Common myeloid progenitor, CD34-positive (primary cell): ENCODE results near the gene PRAMEF10.
"Not testable (repeated sequence)": the region's sequence is repeated elsewhere in the genome, so short reads cannot be mapped to it uniquely, and the experiment has no call there.

Experiments
- CTCF ChIA-PET: fragments of 350-600 bp; sonication (Branson Sonifier 250); formaldehyde crosslinking; loops from one replicate; lab custom pipeline; 2021; ENCODE audit warnings: antibody characterized with exemption; lab: Charles Lee
- POLR2A ChIA-PET: fragments of 350-600 bp; sonication (Branson Sonifier 250); formaldehyde crosslinking; loops from one replicate; lab custom pipeline; 2021; ENCODE audit warnings: antibody characterized with exemption; lab: Charles Lee
- DNase-seq, 3 donors: peaks; one replicate each; pipeline versions ENCODE4 v3.0.0 to v3.0.0-alpha.2; 2013
- H3K27ac ChIP-seq, 2 experiments: 1 replicate in 1 of 2; 2 replicates in 1 of 2; pipeline ENCODE4 v1.7.0; 2013; ENCODE audit warnings: inconsistent platforms in 2 of 2, low read length in 2 of 2, mild to moderate bottlenecking in 2 of 2, low read depth in 1 of 2, moderate library complexity in 1 of 2; ENCODE audit not compliant: severe bottlenecking in 2 of 2, insufficient read depth in 1 of 2, poor library complexity in 1 of 2
- H3K27me3 ChIP-seq, 5 experiments: replicated peaks in 2 of 5; 1 replicate in 3 of 5; 2 replicates in 2 of 5; pipeline versions ENCODE4 v1.6.1 to v1.7.0; 2013; ENCODE audit warnings: low read length in 4 of 5, mild to moderate bottlenecking in 2 of 5, moderate library complexity in 2 of 5, inconsistent platforms in 1 of 5; ENCODE audit not compliant: insufficient read depth in 5 of 5, control insufficient read depth in 4 of 5
- H3K36me3 ChIP-seq, 4 experiments: 1 replicate in 2 of 4; 2 replicates in 2 of 4; pipeline versions ENCODE4 v1.6.1 to v1.7.0; 2013; ENCODE audit warnings: low read length in 3 of 4, control low read depth in 1 of 4, mild to moderate bottlenecking in 1 of 4; ENCODE audit not compliant: control insufficient read depth in 4 of 4, insufficient read depth in 4 of 4
- H3K4me1 ChIP-seq, 4 experiments: 1 replicate in 3 of 4; 2 replicates in 1 of 4; pipeline versions ENCODE4 v1.6.1 to v1.7.1; 2013; ENCODE audit warnings: low read length in 3 of 4, mild to moderate bottlenecking in 3 of 4, control low read depth in 1 of 4, inconsistent platforms in 1 of 4, moderate library complexity in 1 of 4; ENCODE audit not compliant: control insufficient read depth in 4 of 4, insufficient read depth in 4 of 4; ENCODE audit errors: control extremely low read depth in 1 of 4
- H3K4me3 ChIP-seq, 7 experiments: 1 replicate in 4 of 7; 2 replicates in 3 of 7; pipeline versions ENCODE4 v1.5.1 to v1.7.0; 2013; ENCODE audit warnings: mild to moderate bottlenecking in 7 of 7, low read length in 6 of 7, moderate library complexity in 6 of 7, inconsistent platforms in 2 of 7, low read depth in 2 of 7, control low read depth in 1 of 7; ENCODE audit not compliant: insufficient read depth in 4 of 7, control insufficient read depth in 1 of 7; ENCODE audit errors: extremely low read depth in 1 of 7
- H3K9me3 ChIP-seq, 5 experiments: 1 replicate in 4 of 5; 2 replicates in 1 of 5; pipeline versions ENCODE4 v1.6.1 to v1.7.1; 2013; ENCODE audit warnings: low read length in 4 of 5, mild to moderate bottlenecking in 2 of 5, inconsistent platforms in 1 of 5, low read depth in 1 of 5, moderate library complexity in 1 of 5; ENCODE audit not compliant: control insufficient read depth in 4 of 5, insufficient read depth in 2 of 5; ENCODE audit errors: control extremely low read depth in 1 of 5
- WGBS: methylation state at CpG from one replicate; pipeline ENCODE4 v1.1.5; 2013; ENCODE audit not compliant: insufficient coverage; 5-methylcytosine and 5-hydroxymethylcytosine counted together

The PRAMEF10 gene

GRCh38 chr1:12886101-12886500 is 12.0 kb downstream of the PRAMEF10 start, which contains the start of gene PRAMEF4:
Gene PRAMEF4, minus strand, starts transcription at chr1:12886201. Its CDS starts 2,807 bp downstream, at chr1:12883394.
- H3K36me3 ChIP-seq, H3K4me3 ChIP-seq, H3K4me1 ChIP-seq, CTCF ChIA-PET, DNase-seq, H3K9me3 ChIP-seq, H3K27ac ChIP-seq, POLR2A ChIA-PET, H3K27me3 ChIP-seq: not testable (repeated sequence)
- no CpG with 5 or more reads among the region's 3 CpGs for WGBS

- CTCF ChIA-PET, H3K9me3 ChIP-seq, H3K4me3 ChIP-seq, H3K27me3 ChIP-seq, H3K4me1 ChIP-seq, H3K27ac ChIP-seq, POLR2A ChIA-PET, DNase-seq, H3K36me3 ChIP-seq: not testable (repeated sequence)
- no CpG with 5 or more reads among the region's 4 CpGs for WGBS
Observed at GRCh38 chr1:12878453-12878852, 19.6 kb downstream of the PRAMEF10 start.

- H3K9me3 ChIP-seq, H3K27me3 ChIP-seq, H3K4me1 ChIP-seq, H3K27ac ChIP-seq, CTCF ChIA-PET, H3K4me3 ChIP-seq, H3K36me3 ChIP-seq, DNase-seq, POLR2A ChIA-PET: not testable (repeated sequence)
- no CpG with 5 or more reads among the region's 7 CpGs for WGBS
Observed at GRCh38 chr1:12863131-12863880, 34.8 kb downstream of the PRAMEF10 start.

GRCh38 chr1:12856786-12857185 is 41.3 kb downstream of the PRAMEF10 start, which contains the start of gene PRAMEF2:
Gene PRAMEF2, plus strand, starts transcription at chr1:12857086. Its CDS starts 1,924 bp downstream, at chr1:12859010.
- DNase-seq, H3K27me3 ChIP-seq, H3K4me3 ChIP-seq, H3K36me3 ChIP-seq, CTCF ChIA-PET, POLR2A ChIA-PET, H3K27ac ChIP-seq, H3K4me1 ChIP-seq, H3K9me3 ChIP-seq: not testable (repeated sequence)
- WGBS = no CpG with 5 or more reads among the region's 2 CpGs

GRCh38 chr1:12851779-12852178 is 46.3 kb downstream of the PRAMEF10 start:
- no peaks in the 10 kb centered on the region for H3K9me3 ChIP-seq
- DNase-seq = no peak
- ChIA-PET CTCF (no interaction called here), POLR2A (no interaction called here)
- H3K36me3 ChIP-seq = no peaks in the 10 kb centered on the region
- H3K27me3 ChIP-seq = no peaks in the 10 kb centered on the region
- H3K27ac ChIP-seq = no peak overlapping the region
- H3K4me3 ChIP-seq = no peak overlapping the region
- 83% methylated on average over 3 of the region's 4 CpGs for whole genome bisulfite sequencing
- no peaks in the 10 kb centered on the region for H3K4me1 ChIP-seq

- POLR2A ChIA-PET, H3K4me3 ChIP-seq, H3K36me3 ChIP-seq, H3K9me3 ChIP-seq, H3K27ac ChIP-seq, H3K27me3 ChIP-seq, CTCF ChIA-PET, H3K4me1 ChIP-seq, DNase-seq: not testable (repeated sequence)
- 89% methylated on average over 4 of the region's 7 CpGs for WGBS
Observed at GRCh38 chr1:12848620-12849019, 49.5 kb downstream of the PRAMEF10 start, which contains the start of gene HNRNPCL1. Gene HNRNPCL1, minus strand, starts transcription at chr1:12848720. Its CDS starts 431 bp downstream, at chr1:12848289.
